ENCODE results near the gene PFKFB3. TPM values are rescaled to one million over a fixed set of nuclear protein-coding genes. Genes with fewer than 3 reads are reported as not detected.

PFKFB3 gene
- total and polyA plus RNA-seq, 4 donors, result 11.4 to 234 (median 66.3) TPM

DNA sequence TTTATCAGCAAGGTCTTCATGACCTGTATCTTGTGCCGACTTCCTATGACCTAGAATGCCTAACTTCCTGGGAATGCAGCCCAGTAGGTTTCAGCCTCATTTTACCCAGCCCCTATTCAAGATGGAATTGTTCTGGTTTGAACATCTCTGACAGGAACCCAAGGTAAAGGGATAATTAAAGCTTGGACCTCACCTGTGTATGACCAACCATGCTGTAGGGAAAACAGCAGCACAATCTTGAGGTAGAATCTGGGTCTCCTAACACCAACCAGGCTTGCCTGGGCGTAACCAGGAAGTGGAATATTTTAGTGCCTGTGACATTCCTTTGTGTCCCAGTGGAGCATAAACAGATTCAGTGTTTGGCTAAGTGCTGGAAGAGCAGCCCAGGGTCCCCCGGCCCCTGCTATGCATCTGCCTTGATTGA is 94.1 kb downstream of the PFKFB3 start:
- no peak overlapping the region for H3K9ac ChIP-seq (ENCODE audit: insufficient read depth in 1 of 2, low read length in 2 of 2)
- peaks cover 0 to 20% (median 8%) of the 10 kb centered on the region in 5 donors for H3K4me1 ChIP-seq (ENCODE audit: control insufficient read depth in 5 of 5, insufficient read depth in 5 of 5, low read length in 5 of 5)
- no peak for ATAC-seq (ENCODE audit: insufficient read depth, low FRiP score)
- TF ChIP-seq, protein P1, sequence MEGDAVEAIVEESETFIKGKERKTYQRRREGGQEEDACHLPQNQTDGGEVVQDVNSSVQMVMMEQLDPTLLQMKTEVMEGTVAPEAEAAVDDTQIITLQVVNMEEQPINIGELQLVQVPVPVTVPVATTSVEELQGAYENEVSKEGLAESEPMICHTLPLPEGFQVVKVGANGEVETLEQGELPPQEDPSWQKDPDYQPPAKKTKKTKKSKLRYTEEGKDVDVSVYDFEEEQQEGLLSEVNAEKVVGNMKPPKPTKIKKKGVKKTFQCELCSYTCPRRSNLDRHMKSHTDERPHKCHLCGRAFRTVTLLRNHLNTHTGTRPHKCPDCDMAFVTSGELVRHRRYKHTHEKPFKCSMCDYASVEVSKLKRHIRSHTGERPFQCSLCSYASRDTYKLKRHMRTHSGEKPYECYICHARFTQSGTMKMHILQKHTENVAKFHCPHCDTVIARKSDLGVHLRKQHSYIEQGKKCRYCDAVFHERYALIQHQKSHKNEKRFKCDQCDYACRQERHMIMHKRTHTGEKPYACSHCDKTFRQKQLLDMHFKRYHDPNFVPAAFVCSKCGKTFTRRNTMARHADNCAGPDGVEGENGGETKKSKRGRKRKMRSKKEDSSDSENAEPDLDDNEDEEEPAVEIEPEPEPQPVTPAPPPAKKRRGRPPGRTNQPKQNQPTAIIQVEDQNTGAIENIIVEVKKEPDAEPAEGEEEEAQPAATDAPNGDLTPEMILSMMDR (IDR thresholded peaks at IDR 0.05; ENCODE audit: control extremely low read depth, extremely low read depth), result no peak
- peaks cover 0 to 2% (median 0%) of the 10 kb centered on the region in 4 donors for H3K9me3 ChIP-seq (ENCODE audit: control insufficient read depth in 4 of 4, insufficient read depth in 3 of 4, low read length in 3 of 4)
- no peak overlapping the region for H3K4me3 ChIP-seq
- H3K27ac ChIP-seq (ENCODE audit: low read depth in 1 of 2, low read length in 1 of 2), result peak overlapping the region in 1 of 2 donors; percentile 20
- no peak for DNase-seq
- no peaks in the 10 kb centered on the region for H3K27me3 ChIP-seq (ENCODE audit: control insufficient read depth in 3 of 3, insufficient read depth in 3 of 3, low read length in 2 of 3)
- WGBS, 2 donors, result 52 to 73% methylated on average over 3 of the region's 3 CpGs
- no peaks in the 10 kb centered on the region for H3K36me3 ChIP-seq (ENCODE audit: control insufficient read depth in 4 of 4, insufficient read depth in 4 of 4, low read length in 4 of 4)

- Histone ChIP-seq H3K27me3 (ENCODE audit: control insufficient read depth in 3 of 3, insufficient read depth in 3 of 3, low read length in 2 of 3) (no peaks in the 10 kb centered on the region), H3K4me1 (ENCODE audit: control insufficient read depth in 5 of 5, insufficient read depth in 5 of 5, low read length in 5 of 5) (peaks cover 0 to 20% (median 8%) of the 10 kb centered on the region in 5 donors), H3K27ac (ENCODE audit: low read depth in 1 of 2, low read length in 1 of 2) (peak overlapping the region in 1 of 2 donors; percentile 20), H3K36me3 (ENCODE audit: control insufficient read depth in 4 of 4, insufficient read depth in 4 of 4, low read length in 4 of 4) (no peaks in the 10 kb centered on the region), H3K4me3 (no peak overlapping the region), H3K9me3 (ENCODE audit: control insufficient read depth in 4 of 4, insufficient read depth in 3 of 4, low read length in 3 of 4) (peaks cover 0 to 2% (median 0%) of the 10 kb centered on the region in 4 donors), H3K9ac (ENCODE audit: insufficient read depth in 1 of 2, low read length in 2 of 2) (no peak overlapping the region)
- ATAC-seq (ENCODE audit: insufficient read depth, low FRiP score), result no peak
- WGBS, 2 donors, result 65 to 81% methylated on average over 7 of the region's 7 CpGs
- TF ChIP-seq, protein P1 (IDR thresholded peaks at IDR 0.05; ENCODE audit: control extremely low read depth, extremely low read depth), result no peak
- DNase-seq, result no peak
Measured at GRCh38 chr10:6297522-6297921, 94.8 kb downstream of the PFKFB3 start.

DNA sequence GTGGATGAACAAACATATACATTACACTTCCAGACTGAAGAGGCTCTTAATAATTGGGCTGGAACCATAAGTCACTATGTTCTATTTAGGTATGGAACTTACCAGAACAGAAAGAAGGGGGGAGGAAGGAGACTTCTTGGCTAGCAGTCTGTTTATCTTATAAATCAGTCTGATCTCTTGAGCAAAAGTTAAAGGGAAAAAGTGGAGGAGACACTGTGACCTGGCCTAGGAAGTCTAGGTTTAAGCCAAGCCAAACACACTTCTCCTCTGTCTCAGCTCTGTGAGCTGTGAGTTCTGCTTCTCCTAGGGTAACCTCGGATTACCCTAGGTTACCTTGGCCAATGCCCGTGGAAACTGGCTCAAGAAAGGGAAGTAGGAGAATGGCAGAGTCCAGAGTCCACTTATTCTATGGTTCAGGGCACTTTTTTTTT is 95.2 kb downstream of the PFKFB3 start:
- ATAC-seq (ENCODE audit: insufficient read depth, low FRiP score) (no peak), DNase-seq (no peak)
- H3K36me3 ChIP-seq (ENCODE audit: control insufficient read depth in 4 of 4, insufficient read depth in 4 of 4, low read length in 4 of 4), result no peaks in the 10 kb centered on the region
- TF ChIP-seq, protein P1 (IDR thresholded peaks at IDR 0.05; ENCODE audit: control extremely low read depth, extremely low read depth), result no peak
- no peak overlapping the region for H3K4me3 ChIP-seq
- H3K9ac ChIP-seq (ENCODE audit: insufficient read depth in 1 of 2, low read length in 2 of 2), result no peak overlapping the region
- H3K9me3 ChIP-seq (ENCODE audit: control insufficient read depth in 4 of 4, insufficient read depth in 3 of 4, low read length in 3 of 4), result peaks cover 0 to 2% (median 0%) of the 10 kb centered on the region in 4 donors
- peak overlapping the region in 1 of 2 donors; percentile 65 for H3K27ac ChIP-seq (ENCODE audit: low read depth in 1 of 2, low read length in 1 of 2)
- H3K4me1 ChIP-seq (ENCODE audit: control insufficient read depth in 5 of 5, insufficient read depth in 5 of 5, low read length in 5 of 5), result peaks cover 0 to 20% (median 8%) of the 10 kb centered on the region in 5 donors
- H3K27me3 ChIP-seq (ENCODE audit: control insufficient read depth in 3 of 3, insufficient read depth in 3 of 3, low read length in 2 of 3), result no peaks in the 10 kb centered on the region
- 34 to 56% methylated on average over 2 of the region's 2 CpGs for WGBS, 2 donors

- ATAC-seq (ENCODE audit: insufficient read depth, low FRiP score), result no peak
- WGBS, 2 donors, result 93 to 94% methylated on average over 5 of the region's 5 CpGs
- no peak overlapping the region for H3K27ac ChIP-seq (ENCODE audit: low read depth in 1 of 2, low read length in 1 of 2)
Measured at GRCh38 chr10:6298428-6298827, 95.7 kb downstream of the PFKFB3 start.

More at GRCh38 chr10:6298428-6298827, 95.7 kb downstream of the PFKFB3 start:
- Histone ChIP-seq H3K27me3 (ENCODE audit: control insufficient read depth in 3 of 3, insufficient read depth in 3 of 3, low read length in 2 of 3) (no peaks in the 10 kb centered on the region), H3K4me1 (ENCODE audit: control insufficient read depth in 5 of 5, insufficient read depth in 5 of 5, low read length in 5 of 5) (peaks cover 0 to 20% (median 8%) of the 10 kb centered on the region in 5 donors), H3K9me3 (ENCODE audit: control insufficient read depth in 4 of 4, insufficient read depth in 3 of 4, low read length in 3 of 4) (peaks cover 0 to 2% (median 0%) of the 10 kb centered on the region in 4 donors), H3K36me3 (ENCODE audit: control insufficient read depth in 4 of 4, insufficient read depth in 4 of 4, low read length in 4 of 4) (no peaks in the 10 kb centered on the region), H3K4me3 (no peak overlapping the region), H3K9ac (ENCODE audit: insufficient read depth in 1 of 2, low read length in 2 of 2) (no peak overlapping the region)
- DNase-seq, result no peak
- TF ChIP-seq, protein P1 (IDR thresholded peaks at IDR 0.05; ENCODE audit: control extremely low read depth, extremely low read depth), result no peak
